ENCODE measurements around the gene IGFL1. TPM values are rescaled to one million over a fixed set of nuclear protein-coding genes. Genes with fewer than 3 reads are reported as not detected.
"Not testable (repeated sequence)": the region's sequence is repeated elsewhere in the genome, so short reads cannot be mapped to it uniquely, and the experiment has no call there.

Gene IGFL1
- total RNA-seq, 2 donors from 2014 or later: not detected

- Mint-ChIP-seq H3K27me3 (ENCODE audit: low read depth) (peaks cover 79% of the 10 kb centered on the region), H3K27ac (no peak overlapping the region), H3K4me1 (ENCODE audit: low read depth) (peaks cover 4% of the 10 kb centered on the region), H3K9me3 (no peaks in the 10 kb centered on the region), H3K4me3 (no peak overlapping the region), H3K36me3 (ENCODE audit: insufficient read depth in 2 of 2) (no peaks in the 10 kb centered on the region)
- DNase-seq (no peak), ATAC-seq (replicated peaks in 1 of 2) (no peak)
Observed at GRCh38 chr19:46193678-46194077, 35.9 kb upstream of the IGFL1 start.

GRCh38 chr19:46195104-46195503 is 34.4 kb upstream of the IGFL1 start:
- no peaks in the 10 kb centered on the region for H3K36me3 Mint-ChIP-seq (ENCODE audit: insufficient read depth in 2 of 2)
- H3K4me1 Mint-ChIP-seq (ENCODE audit: low read depth): peaks cover 4% of the 10 kb centered on the region
- H3K9me3 Mint-ChIP-seq: no peaks in the 10 kb centered on the region
- no peak overlapping the region for H3K27ac Mint-ChIP-seq
- no peak for DNase-seq
- peaks cover 74% of the 10 kb centered on the region for H3K27me3 Mint-ChIP-seq (ENCODE audit: low read depth)
- H3K4me3 Mint-ChIP-seq: no peak overlapping the region
- ATAC-seq (replicated peaks in 1 of 2): no peak

- not testable (repeated sequence) for H3K4me1 Mint-ChIP-seq (ENCODE audit: low read depth); H3K4me3 Mint-ChIP-seq; H3K27ac Mint-ChIP-seq; DNase-seq; H3K36me3 Mint-ChIP-seq (ENCODE audit: insufficient read depth in 2 of 2); ATAC-seq (replicated peaks in 1 of 2); H3K9me3 Mint-ChIP-seq
- H3K27me3 Mint-ChIP-seq (ENCODE audit: low read depth): peaks cover 72% of the 10 kb centered on the region
Observed at GRCh38 chr19:46195919-46196318, 33.6 kb upstream of the IGFL1 start.

- no peak overlapping the region for H3K4me3 Mint-ChIP-seq
- H3K4me1 Mint-ChIP-seq (ENCODE audit: low read depth): peaks cover 4% of the 10 kb centered on the region
- no peaks in the 10 kb centered on the region for H3K9me3 Mint-ChIP-seq
- DNase-seq: no peak
- ATAC-seq (replicated peaks in 1 of 2): no peak
- peaks cover 72% of the 10 kb centered on the region for H3K27me3 Mint-ChIP-seq (ENCODE audit: low read depth)
- H3K36me3 Mint-ChIP-seq (ENCODE audit: insufficient read depth in 2 of 2): no peaks in the 10 kb centered on the region
- no peak overlapping the region for H3K27ac Mint-ChIP-seq
Observed at GRCh38 chr19:46196410-46197124, 33.0 kb upstream of the IGFL1 start.

GRCh38 chr19:46197314-46198070 is 32.0 kb upstream of the IGFL1 start:
- Mint-ChIP-seq H3K4me3 (no peak overlapping the region), H3K27ac (no peak overlapping the region), H3K27me3 (ENCODE audit: low read depth) (peaks cover 75% of the 10 kb centered on the region), H3K9me3 (no peaks in the 10 kb centered on the region), H3K4me1 (ENCODE audit: low read depth) (no peaks in the 10 kb centered on the region), H3K36me3 (ENCODE audit: insufficient read depth in 2 of 2) (no peaks in the 10 kb centered on the region)
- DNase-seq (no peak), ATAC-seq (replicated peaks in 1 of 2) (no peak)

GRCh38 chr19:46198756-46199155 is 30.8 kb upstream of the IGFL1 start:
- no peak for ATAC-seq (replicated peaks in 1 of 2)
- no peaks in the 10 kb centered on the region for H3K36me3 Mint-ChIP-seq (ENCODE audit: insufficient read depth in 2 of 2)
- no peak for DNase-seq
- no peaks in the 10 kb centered on the region for H3K9me3 Mint-ChIP-seq
- no peak overlapping the region for H3K4me3 Mint-ChIP-seq
- no peaks in the 10 kb centered on the region for H3K4me1 Mint-ChIP-seq (ENCODE audit: low read depth)
- peaks cover 76% of the 10 kb centered on the region for H3K27me3 Mint-ChIP-seq (ENCODE audit: low read depth)
- H3K27ac Mint-ChIP-seq: no peak overlapping the region

- DNase-seq (no peak), ATAC-seq (replicated peaks in 1 of 2) (no peak)
- Mint-ChIP-seq H3K27me3 (ENCODE audit: low read depth) (peaks cover 50% of the 10 kb centered on the region), H3K4me3 (no peak overlapping the region), H3K27ac (no peak overlapping the region), H3K36me3 (ENCODE audit: insufficient read depth in 2 of 2) (no peaks in the 10 kb centered on the region), H3K9me3 (no peaks in the 10 kb centered on the region), H3K4me1 (ENCODE audit: low read depth) (no peaks in the 10 kb centered on the region)
Observed at GRCh38 chr19:46201454-46202310, 27.9 kb upstream of the IGFL1 start.

GRCh38 chr19:46202426-46202825 is 27.1 kb upstream of the IGFL1 start:
- Mint-ChIP-seq H3K27me3 (ENCODE audit: low read depth) (peaks cover 42% of the 10 kb centered on the region), H3K27ac (no peak overlapping the region), H3K4me1 (ENCODE audit: low read depth) (no peaks in the 10 kb centered on the region), H3K36me3 (ENCODE audit: insufficient read depth in 2 of 2) (no peaks in the 10 kb centered on the region), H3K9me3 (no peaks in the 10 kb centered on the region), H3K4me3 (no peak overlapping the region)
- ATAC-seq (replicated peaks in 1 of 2) (no peak), DNase-seq (no peak)

GRCh38 chr19:46202872-46203860 is 26.4 kb upstream of the IGFL1 start:
- H3K4me3 Mint-ChIP-seq: no peak overlapping the region
- H3K36me3 Mint-ChIP-seq (ENCODE audit: insufficient read depth in 2 of 2): no peaks in the 10 kb centered on the region
- DNase-seq (no peak), ATAC-seq (replicated peaks in 1 of 2) (no peak)
- H3K4me1 Mint-ChIP-seq (ENCODE audit: low read depth): no peaks in the 10 kb centered on the region
- no peaks in the 10 kb centered on the region for H3K9me3 Mint-ChIP-seq
- H3K27ac Mint-ChIP-seq: no peak overlapping the region
- H3K27me3 Mint-ChIP-seq (ENCODE audit: low read depth): peaks cover 43% of the 10 kb centered on the region

- no peak for ATAC-seq (replicated peaks in 1 of 2)
- H3K27ac Mint-ChIP-seq: no peak overlapping the region
- no peak overlapping the region for H3K4me3 Mint-ChIP-seq
- no peak for DNase-seq
- H3K27me3 Mint-ChIP-seq (ENCODE audit: low read depth): peaks cover 44% of the 10 kb centered on the region
- no peaks in the 10 kb centered on the region for H3K36me3 Mint-ChIP-seq (ENCODE audit: insufficient read depth in 2 of 2)
- no peaks in the 10 kb centered on the region for H3K9me3 Mint-ChIP-seq
- peaks cover 7% of the 10 kb centered on the region for H3K4me1 Mint-ChIP-seq (ENCODE audit: low read depth)
Observed at GRCh38 chr19:46204008-46204407, 25.5 kb upstream of the IGFL1 start.

- DNase-seq (no peak), ATAC-seq (replicated peaks in 1 of 2) (no peak)
- Mint-ChIP-seq H3K9me3 (no peaks in the 10 kb centered on the region), H3K27me3 (ENCODE audit: low read depth) (peaks cover 52% of the 10 kb centered on the region), H3K27ac (no peak overlapping the region), H3K36me3 (ENCODE audit: insufficient read depth in 2 of 2) (no peaks in the 10 kb centered on the region), H3K4me3 (no peak overlapping the region), H3K4me1 (ENCODE audit: low read depth) (peaks cover 18% of the 10 kb centered on the region)
Observed at GRCh38 chr19:46205183-46205984, 24.2 kb upstream of the IGFL1 start.

- no peaks in the 10 kb centered on the region for H3K36me3 Mint-ChIP-seq (ENCODE audit: insufficient read depth in 2 of 2)
- peaks cover 45% of the 10 kb centered on the region for H3K27me3 Mint-ChIP-seq (ENCODE audit: low read depth)
- DNase-seq (no peak), ATAC-seq (replicated peaks in 1 of 2) (no peak)
- H3K9me3 Mint-ChIP-seq: no peaks in the 10 kb centered on the region
- H3K4me1 Mint-ChIP-seq (ENCODE audit: low read depth): peaks cover 18% of the 10 kb centered on the region
- H3K27ac Mint-ChIP-seq: no peak overlapping the region
- no peak overlapping the region for H3K4me3 Mint-ChIP-seq
Observed at GRCh38 chr19:46206176-46206575, 23.4 kb upstream of the IGFL1 start.

Data from activated T-cell treated with anti-CD3 and anti-CD28 coated beads, Interleukin-2, amount 50 U/mL, for 72 hours (primary cell).